GM23338 (cell line): ENCODE measurements around the gene SOS1.

Source experiments
- EZH2 ChIP-seq: fragments of 200-600 bp; sonication (generic); IDR thresholded peaks from one replicate; pipeline ENCODE4 v1.8.0; 2017; ENCODE audit warnings: antibody characterized with exemption, mild to moderate bottlenecking, low read depth; ENCODE audit not compliant: unreplicated experiment
- POLR2AphosphoS5 ChIP-seq: IDR thresholded peaks from 2 replicates; pipeline ENCODE4 v1.6.1; 2016; ENCODE audit warnings: antibody characterized with exemption, low read depth
- TF ChIP-seq, protein P1 (sequence below), 2 experiments: fragments of 200-600 bp in 1 of 2; sonication (generic) in 1 of 2; conservative IDR thresholded peaks; 2 replicates each; pipeline versions ENCODE4 v1.5.1 to v1.6.1; 2016 to 2017; ENCODE audit warnings: antibody characterized with exemption in 2 of 2, low read depth in 2 of 2, mild to moderate bottlenecking in 2 of 2, moderate library complexity in 1 of 2
- TF ChIP-seq, protein P2 (sequence below): IDR thresholded peaks from one replicate; pipeline ENCODE4 v1.6.1; 2018; ENCODE audit warnings: antibody characterized with exemption; ENCODE audit not compliant: unreplicated experiment

DNA sequence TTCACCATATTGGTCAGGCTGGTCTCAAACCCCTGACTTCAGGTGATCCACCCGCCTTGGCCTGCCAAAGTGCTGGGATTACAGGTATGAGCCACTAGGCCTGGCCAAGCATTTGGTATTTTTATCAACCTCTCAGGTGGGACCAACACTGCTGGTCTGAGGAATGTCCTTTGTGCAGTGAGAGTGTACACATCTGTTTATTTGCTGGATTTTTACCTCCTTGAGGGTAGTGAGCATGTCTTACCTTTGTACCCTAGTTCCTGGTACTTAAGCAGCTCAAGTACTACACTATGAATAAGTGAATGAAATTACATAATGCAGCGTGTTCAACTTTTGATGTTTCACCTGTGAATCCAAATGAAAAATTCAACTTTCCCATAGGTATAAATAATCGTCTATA is 29.8 kb downstream of the SOS1 start:
- TF ChIP-seq, protein P1, sequence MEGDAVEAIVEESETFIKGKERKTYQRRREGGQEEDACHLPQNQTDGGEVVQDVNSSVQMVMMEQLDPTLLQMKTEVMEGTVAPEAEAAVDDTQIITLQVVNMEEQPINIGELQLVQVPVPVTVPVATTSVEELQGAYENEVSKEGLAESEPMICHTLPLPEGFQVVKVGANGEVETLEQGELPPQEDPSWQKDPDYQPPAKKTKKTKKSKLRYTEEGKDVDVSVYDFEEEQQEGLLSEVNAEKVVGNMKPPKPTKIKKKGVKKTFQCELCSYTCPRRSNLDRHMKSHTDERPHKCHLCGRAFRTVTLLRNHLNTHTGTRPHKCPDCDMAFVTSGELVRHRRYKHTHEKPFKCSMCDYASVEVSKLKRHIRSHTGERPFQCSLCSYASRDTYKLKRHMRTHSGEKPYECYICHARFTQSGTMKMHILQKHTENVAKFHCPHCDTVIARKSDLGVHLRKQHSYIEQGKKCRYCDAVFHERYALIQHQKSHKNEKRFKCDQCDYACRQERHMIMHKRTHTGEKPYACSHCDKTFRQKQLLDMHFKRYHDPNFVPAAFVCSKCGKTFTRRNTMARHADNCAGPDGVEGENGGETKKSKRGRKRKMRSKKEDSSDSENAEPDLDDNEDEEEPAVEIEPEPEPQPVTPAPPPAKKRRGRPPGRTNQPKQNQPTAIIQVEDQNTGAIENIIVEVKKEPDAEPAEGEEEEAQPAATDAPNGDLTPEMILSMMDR (conservative IDR thresholded peaks at IDR 0.05; ENCODE audit: low read depth in 2 of 2), result no peak
- TF ChIP-seq POLR2AphosphoS5, result no peak
- TF ChIP-seq, protein P2, sequence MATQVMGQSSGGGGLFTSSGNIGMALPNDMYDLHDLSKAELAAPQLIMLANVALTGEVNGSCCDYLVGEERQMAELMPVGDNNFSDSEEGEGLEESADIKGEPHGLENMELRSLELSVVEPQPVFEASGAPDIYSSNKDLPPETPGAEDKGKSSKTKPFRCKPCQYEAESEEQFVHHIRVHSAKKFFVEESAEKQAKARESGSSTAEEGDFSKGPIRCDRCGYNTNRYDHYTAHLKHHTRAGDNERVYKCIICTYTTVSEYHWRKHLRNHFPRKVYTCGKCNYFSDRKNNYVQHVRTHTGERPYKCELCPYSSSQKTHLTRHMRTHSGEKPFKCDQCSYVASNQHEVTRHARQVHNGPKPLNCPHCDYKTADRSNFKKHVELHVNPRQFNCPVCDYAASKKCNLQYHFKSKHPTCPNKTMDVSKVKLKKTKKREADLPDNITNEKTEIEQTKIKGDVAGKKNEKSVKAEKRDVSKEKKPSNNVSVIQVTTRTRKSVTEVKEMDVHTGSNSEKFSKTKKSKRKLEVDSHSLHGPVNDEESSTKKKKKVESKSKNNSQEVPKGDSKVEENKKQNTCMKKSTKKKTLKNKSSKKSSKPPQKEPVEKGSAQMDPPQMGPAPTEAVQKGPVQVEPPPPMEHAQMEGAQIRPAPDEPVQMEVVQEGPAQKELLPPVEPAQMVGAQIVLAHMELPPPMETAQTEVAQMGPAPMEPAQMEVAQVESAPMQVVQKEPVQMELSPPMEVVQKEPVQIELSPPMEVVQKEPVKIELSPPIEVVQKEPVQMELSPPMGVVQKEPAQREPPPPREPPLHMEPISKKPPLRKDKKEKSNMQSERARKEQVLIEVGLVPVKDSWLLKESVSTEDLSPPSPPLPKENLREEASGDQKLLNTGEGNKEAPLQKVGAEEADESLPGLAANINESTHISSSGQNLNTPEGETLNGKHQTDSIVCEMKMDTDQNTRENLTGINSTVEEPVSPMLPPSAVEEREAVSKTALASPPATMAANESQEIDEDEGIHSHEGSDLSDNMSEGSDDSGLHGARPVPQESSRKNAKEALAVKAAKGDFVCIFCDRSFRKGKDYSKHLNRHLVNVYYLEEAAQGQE, result no peak
- TF ChIP-seq EZH2, result no peak
